Measurements from ENCODE around the gene KMT5C.

KMT5C gene

GRCh38 chr19:55333870-55334269, 5.8 kb upstream of the KMT5C start:
- DNase-seq (ENCODE audit: low read depth), result no peak
- TF ChIP-seq CTCF (IDR thresholded peaks at IDR 0.05; ENCODE audit: low read depth, low read length) (no peak), POLR2A (IDR thresholded peaks at IDR 0.05; ENCODE audit: extremely low read depth, insufficient read length) (no peak), MAX (IDR thresholded peaks at IDR 0.05; ENCODE audit: low read depth, low read length) (no peak), MYC (IDR thresholded peaks at IDR 0.05; ENCODE audit: low read depth, low read length) (no peak)
- H3K4me3 ChIP-seq (ENCODE audit: low read depth, low read length), result no peak overlapping the region

GRCh38 chr19:55336101-55336500, 3.6 kb upstream of the KMT5C start:
- DNase-seq (ENCODE audit: low read depth), result no peak
- H3K4me3 ChIP-seq (ENCODE audit: low read depth, low read length), result no peak overlapping the region
- TF ChIP-seq MAX (IDR thresholded peaks at IDR 0.05; ENCODE audit: low read depth, low read length), result no peak
- no peak for TF ChIP-seq CTCF (IDR thresholded peaks at IDR 0.05; ENCODE audit: low read depth, low read length)
- no peak for TF ChIP-seq MYC (IDR thresholded peaks at IDR 0.05; ENCODE audit: low read depth, low read length)
- TF ChIP-seq POLR2A (IDR thresholded peaks at IDR 0.05; ENCODE audit: extremely low read depth, insufficient read length), result no peak

- TF ChIP-seq POLR2A (IDR thresholded peaks at IDR 0.05; ENCODE audit: extremely low read depth, insufficient read length) (peak; percentile 54), MAX (IDR thresholded peaks at IDR 0.05; ENCODE audit: low read depth, low read length) (no peak), MYC (IDR thresholded peaks at IDR 0.05; ENCODE audit: low read depth, low read length) (no peak)
- H3K4me3 ChIP-seq (ENCODE audit: low read depth, low read length), result peak overlapping the region; percentile 59
- peak; percentile 31 for DNase-seq (ENCODE audit: low read depth)
Observed at GRCh38 chr19:55339889-55340783, 460 bp downstream of the KMT5C start.

- TF ChIP-seq MAX (IDR thresholded peaks at IDR 0.05; ENCODE audit: low read depth, low read length), result no peak
- peak; percentile 0 for TF ChIP-seq CTCF (IDR thresholded peaks at IDR 0.05; ENCODE audit: low read depth, low read length)
Observed at GRCh38 chr19:55340784-55341147, 1.1 kb downstream of the KMT5C start.

GRCh38 chr19:55341171-55341588, 1.5 kb downstream of the KMT5C start:
- peak; percentile 45 for DNase-seq (ENCODE audit: low read depth)
- TF ChIP-seq MYC (IDR thresholded peaks at IDR 0.05; ENCODE audit: low read depth, low read length), result no peak
- TF ChIP-seq POLR2A (IDR thresholded peaks at IDR 0.05; ENCODE audit: extremely low read depth, insufficient read length), result no peak
- TF ChIP-seq CTCF (IDR thresholded peaks at IDR 0.05; ENCODE audit: low read depth, low read length), result no peak
- no peak for TF ChIP-seq MAX (IDR thresholded peaks at IDR 0.05; ENCODE audit: low read depth, low read length)
- H3K4me3 ChIP-seq (ENCODE audit: low read depth, low read length), result peak overlapping the region; percentile 16

More at GRCh38 chr19:55340784-55341147, 1.1 kb downstream of the KMT5C start:
- peak; percentile 16 for DNase-seq (ENCODE audit: low read depth)
- H3K4me3 ChIP-seq (ENCODE audit: low read depth, low read length), result peak overlapping the region; percentile 59
